GM12873 (cell line): ENCODE data around the gene RRBP1.

Experiments used
- CTCF ChIP-seq: IDR thresholded peaks from 2 replicates; pipeline ENCODE4 v1.5.1; 2012; ENCODE audit warnings: low read depth, mild to moderate bottlenecking, moderate library complexity, low read length, control low read depth; ENCODE audit not compliant: insufficient read depth; ENCODE audit errors: missing control alignments

Gene RRBP1

GRCh38 chr20:17685168-17685567, 3.1 kb upstream of the RRBP1 start:
- TF ChIP-seq CTCF = no peak

- TF ChIP-seq CTCF = no peak
These were observed 2.2 kb upstream of the RRBP1 start for GRCh38 chr20:17684077-17684888.

GRCh38 chr20:17683218-17684076, 1.4 kb upstream of the RRBP1 start:
- no peak for TF ChIP-seq CTCF

GRCh38 chr20:17682889-17683198, 802 bp upstream of the RRBP1 start:
- TF ChIP-seq CTCF = no peak

- TF ChIP-seq CTCF = no peak
These were observed 328 bp downstream of the RRBP1 start for GRCh38 chr20:17681726-17682102.

- peak; percentile 69 for TF ChIP-seq CTCF
These were observed 961 bp downstream of the RRBP1 start for GRCh38 chr20:17680836-17681725.
